ENCODE data around the gene FNBP1L. TPM values are rescaled to one million over a fixed set of nuclear protein-coding genes. Genes with fewer than 3 reads are reported as not detected.

The FNBP1L gene
- polyA plus RNA-seq, 3 donors = 101 to 122 (median 118) TPM

DNA sequence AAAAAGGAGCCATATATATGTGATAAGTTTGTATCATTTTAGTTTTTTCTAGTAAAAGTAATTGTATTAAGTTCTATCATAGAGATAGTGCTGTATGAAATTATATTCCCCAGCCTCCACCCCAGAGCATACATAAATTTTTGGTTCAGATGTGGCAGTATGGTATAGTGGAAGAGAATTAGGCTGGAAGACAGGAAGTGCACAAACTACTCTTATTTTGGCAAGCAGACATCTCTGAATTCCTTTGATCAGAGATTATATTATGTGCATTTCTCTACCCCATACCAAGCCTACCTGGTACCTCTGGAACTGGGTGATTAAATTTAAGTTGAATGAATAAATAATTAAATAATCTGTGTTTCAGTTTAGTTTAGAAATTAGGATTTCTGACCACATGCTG, 55.9 kb downstream of the FNBP1L start:
- DNase-seq (ENCODE audit: extremely low read depth in 1 of 11, low read depth in 9 of 11, low spot score in 4 of 11) = no peak

GRCh38 chr1:93504247-93505033, 56.5 kb downstream of the FNBP1L start:
- no peak for DNase-seq (ENCODE audit: extremely low read depth in 1 of 11, low read depth in 9 of 11, low spot score in 4 of 11)

GRCh38 chr1:93506126-93506525, 58.2 kb downstream of the FNBP1L start:
- DNase-seq (ENCODE audit: extremely low read depth in 1 of 11, low read depth in 9 of 11, low spot score in 4 of 11) = no peak

DNA sequence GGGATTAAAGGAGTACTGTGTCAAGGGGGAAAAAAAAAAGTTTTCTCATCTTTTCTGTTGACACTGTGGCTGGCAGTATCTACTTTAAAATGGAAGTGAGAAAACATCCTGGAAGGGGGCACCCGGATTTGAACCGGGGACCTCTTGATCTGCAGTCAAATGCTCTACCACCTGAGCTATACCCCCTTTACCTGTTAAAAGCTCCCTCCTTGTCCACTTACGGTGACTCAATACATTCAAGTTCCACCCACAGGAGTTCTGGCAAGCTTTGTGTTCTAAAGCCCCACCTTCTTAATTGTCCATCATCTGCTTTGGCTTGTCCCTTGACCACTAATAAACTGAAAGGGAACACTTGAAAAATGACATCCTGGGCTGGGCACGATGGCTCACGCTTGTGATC, 68.2 kb downstream of the FNBP1L start:
- DNase-seq (ENCODE audit: extremely low read depth in 1 of 11, low read depth in 9 of 11, low spot score in 4 of 11) = no peak

DNA sequence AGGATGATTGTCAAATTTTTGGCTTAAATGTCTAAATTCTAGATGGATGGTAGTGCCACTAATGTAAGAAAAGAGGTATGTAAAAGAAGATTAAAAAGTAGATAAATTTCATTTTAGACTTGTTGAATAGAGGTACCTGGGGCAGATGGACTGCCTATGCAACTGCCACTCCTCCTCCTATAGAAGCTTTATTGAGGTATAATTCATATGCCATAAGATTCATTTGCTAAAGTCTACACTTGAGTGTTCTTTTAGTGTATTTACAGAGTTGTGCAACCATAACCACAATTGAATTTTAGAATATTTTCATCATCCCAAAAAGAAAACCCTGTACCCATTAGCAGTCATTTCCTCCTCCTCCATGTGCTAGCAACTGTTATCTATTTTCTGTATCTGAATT, 70.6 kb downstream of the FNBP1L start:
- DNase-seq (ENCODE audit: extremely low read depth in 1 of 11, low read depth in 9 of 11, low spot score in 4 of 11) = no peak

DNA sequence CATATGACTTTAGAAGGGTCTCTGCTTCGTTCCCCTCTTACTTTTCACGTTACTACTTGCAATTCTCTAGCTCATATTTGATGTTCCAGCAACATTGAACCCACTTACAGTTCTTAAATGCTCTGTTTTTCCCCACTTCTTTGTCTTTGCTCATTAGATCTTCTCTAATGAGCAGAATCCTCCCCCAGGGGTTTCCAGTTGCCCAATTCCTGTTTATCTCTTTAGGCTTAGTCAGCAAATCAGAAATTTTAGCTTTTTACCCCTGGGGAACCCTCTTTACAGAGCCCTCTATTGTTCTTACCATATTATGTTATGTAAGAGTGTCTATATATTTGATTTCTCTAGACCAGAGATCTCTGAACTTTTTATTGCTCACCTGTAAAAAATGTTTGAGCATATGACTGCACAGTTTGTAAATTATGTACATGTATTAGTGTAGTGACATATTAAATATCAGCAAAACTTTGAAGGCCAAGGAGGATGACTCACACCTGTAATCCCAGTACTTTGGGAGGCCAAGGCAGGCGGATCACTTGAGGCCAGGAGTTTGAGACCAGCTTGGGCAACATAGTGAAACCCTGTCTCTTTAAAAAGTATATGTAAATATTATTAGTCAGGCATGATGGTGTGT, 71.4 kb downstream of the FNBP1L start:
- no peak for DNase-seq (ENCODE audit: extremely low read depth in 1 of 11, low read depth in 9 of 11, low spot score in 4 of 11)

DNA sequence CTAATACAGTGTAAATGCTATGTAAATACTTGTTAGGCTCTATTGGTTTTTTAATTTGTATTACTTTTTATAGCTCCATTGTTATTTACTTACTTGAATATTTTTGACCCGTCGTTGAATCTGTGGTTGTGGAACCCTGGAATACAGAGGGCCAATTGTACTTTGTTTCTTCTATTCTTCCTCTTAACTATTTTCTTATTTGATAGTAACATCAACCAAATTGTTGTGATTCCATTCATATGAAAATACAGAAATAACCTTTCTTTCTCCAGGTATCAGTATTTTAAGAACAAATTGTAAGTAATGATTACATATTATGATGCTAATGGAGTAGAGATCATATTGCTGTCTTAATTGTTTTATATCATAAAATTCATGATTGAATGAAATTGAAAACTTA, 73.7 kb downstream of the FNBP1L start:
- no peak for DNase-seq (ENCODE audit: extremely low read depth in 1 of 11, low read depth in 9 of 11, low spot score in 4 of 11)

GRCh38 chr1:93522721-93523120, 74.8 kb downstream of the FNBP1L start:
- no peak for DNase-seq (ENCODE audit: extremely low read depth in 1 of 11, low read depth in 9 of 11, low spot score in 4 of 11)

DNA sequence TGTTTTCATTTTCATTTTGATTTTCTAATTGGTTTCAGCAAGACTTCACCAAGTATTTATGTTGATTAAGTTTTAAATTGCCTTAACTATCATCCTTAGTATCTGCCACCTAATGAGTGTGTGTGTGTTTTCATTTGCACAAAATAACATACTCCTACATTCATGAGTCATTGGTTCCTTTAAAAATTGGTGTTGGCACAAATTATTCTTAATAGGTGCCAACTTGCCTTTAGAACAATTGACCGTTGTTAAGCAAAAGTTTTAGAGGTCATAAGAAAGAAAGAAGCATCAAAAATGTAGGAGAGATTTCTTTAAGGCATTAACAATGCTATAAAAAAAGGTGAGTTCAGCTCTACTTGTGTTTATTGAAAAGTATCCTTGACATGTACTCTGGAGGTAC, 77.5 kb downstream of the FNBP1L start:
- no peak for DNase-seq (ENCODE audit: extremely low read depth in 1 of 11, low read depth in 9 of 11, low spot score in 4 of 11)

GRCh38 chr1:93526431-93526830, 78.5 kb downstream of the FNBP1L start:
- no peak for DNase-seq (ENCODE audit: extremely low read depth in 1 of 11, low read depth in 9 of 11, low spot score in 4 of 11)

DNA sequence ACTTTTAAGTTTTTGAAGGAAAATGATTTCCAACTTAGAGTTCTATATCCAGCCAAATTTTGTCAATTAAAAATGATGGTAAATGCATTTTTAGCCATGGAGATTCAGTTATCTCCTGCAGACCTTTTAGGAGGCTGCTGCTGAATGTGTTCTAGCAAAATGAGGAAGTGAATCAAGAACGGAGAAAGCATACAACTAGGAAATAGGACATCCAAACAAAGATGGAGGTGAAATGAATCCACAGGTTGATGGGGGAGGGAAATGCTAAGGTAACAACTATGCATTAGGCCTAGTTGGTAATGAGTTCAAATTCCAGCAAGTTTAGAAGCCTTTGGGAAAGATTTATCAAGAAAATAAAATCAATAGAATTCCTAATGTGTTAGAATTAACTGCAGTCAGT, 80.5 kb downstream of the FNBP1L start:
- no peak for DNase-seq (ENCODE audit: extremely low read depth in 1 of 11, low read depth in 9 of 11, low spot score in 4 of 11)

- no peak for DNase-seq (ENCODE audit: extremely low read depth in 1 of 11, low read depth in 9 of 11, low spot score in 4 of 11)
Measured at GRCh38 chr1:93531193-93531592, 83.3 kb downstream of the FNBP1L start.

DNA sequence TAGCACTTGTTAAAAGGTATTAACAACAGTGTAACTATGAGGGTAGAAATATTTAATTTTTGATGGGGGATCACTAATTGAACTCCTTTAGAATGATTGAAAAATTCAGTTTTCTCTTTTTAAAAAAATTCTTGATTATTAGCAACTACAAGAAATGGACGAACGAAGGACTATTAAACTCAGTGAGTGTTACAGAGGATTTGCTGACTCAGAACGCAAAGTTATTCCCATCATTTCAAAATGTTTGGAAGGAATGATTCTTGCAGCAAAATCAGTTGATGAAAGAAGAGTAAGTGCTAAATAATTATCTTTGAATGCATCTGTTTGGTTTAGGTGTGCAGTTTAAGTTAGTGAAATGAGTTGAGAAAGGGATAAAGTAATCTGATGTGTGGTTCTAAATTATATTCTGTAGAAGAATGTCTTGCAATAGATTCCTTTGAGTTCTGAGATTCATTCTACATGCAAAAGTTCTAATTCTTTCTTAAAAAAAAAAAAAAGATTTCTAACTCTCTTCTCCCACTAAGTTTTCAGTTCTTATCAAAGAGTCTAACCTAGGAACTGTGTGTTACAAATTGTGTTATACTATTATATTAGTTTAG, 85.0 kb downstream of the FNBP1L start:
- no peak for DNase-seq (ENCODE audit: extremely low read depth in 1 of 11, low read depth in 9 of 11, low spot score in 4 of 11)

DNA sequence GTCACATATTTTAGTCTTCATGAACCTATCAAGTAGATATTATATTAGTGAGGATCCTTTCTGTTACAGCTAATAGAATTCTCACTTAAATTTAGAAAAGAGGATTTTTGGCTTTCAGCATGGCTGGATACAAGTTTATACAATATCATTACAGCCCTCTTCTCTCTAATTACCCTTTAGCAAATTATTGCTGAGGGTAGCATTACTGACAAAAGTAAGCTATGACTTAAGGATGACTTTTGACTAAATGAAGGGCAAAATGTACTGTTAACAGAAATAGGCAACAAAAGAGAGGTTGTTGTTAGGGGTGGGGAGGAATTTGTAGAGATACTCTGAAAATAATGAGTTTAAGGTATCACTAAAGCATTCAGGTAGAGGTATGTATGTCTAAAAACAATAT, 85.8 kb downstream of the FNBP1L start:
- DNase-seq (ENCODE audit: extremely low read depth in 1 of 11, low read depth in 9 of 11, low spot score in 4 of 11) = no peak

- no peak for DNase-seq (ENCODE audit: extremely low read depth in 1 of 11, low read depth in 9 of 11, low spot score in 4 of 11)
Measured at GRCh38 chr1:93537396-93537795, 89.5 kb downstream of the FNBP1L start.

- DNase-seq (ENCODE audit: extremely low read depth in 1 of 11, low read depth in 9 of 11, low spot score in 4 of 11) = no peak
Measured at GRCh38 chr1:93537924-93538323, 90.0 kb downstream of the FNBP1L start.

DNA sequence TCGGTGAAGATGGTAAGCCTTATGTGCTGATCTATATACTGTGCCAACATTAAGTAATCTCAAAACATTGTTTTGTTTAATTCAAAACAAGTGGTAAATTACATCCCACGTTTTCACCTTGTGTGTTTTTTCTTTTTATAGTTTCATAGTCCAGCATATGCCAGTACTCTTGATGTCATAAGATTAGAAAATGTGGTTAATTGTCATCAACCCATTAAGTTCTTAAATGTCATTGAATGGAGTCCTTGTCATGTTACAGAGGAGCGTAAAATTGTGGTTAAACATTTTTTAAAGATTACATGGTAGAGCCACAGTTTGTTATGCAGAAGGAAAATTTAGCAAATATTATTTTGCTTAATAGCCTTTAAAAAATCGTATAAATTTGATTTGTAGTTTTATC, 93.1 kb downstream of the FNBP1L start:
- DNase-seq (ENCODE audit: extremely low read depth in 1 of 11, low read depth in 9 of 11, low spot score in 4 of 11) = no peak

GRCh38 chr1:93542398-93542797, 94.5 kb downstream of the FNBP1L start:
- no peak for DNase-seq (ENCODE audit: extremely low read depth in 1 of 11, low read depth in 9 of 11, low spot score in 4 of 11)

GRCh38 chr1:93546162-93546863, 98.4 kb downstream of the FNBP1L start:
- no peak for DNase-seq (ENCODE audit: extremely low read depth in 1 of 11, low read depth in 9 of 11, low spot score in 4 of 11)

- DNase-seq (ENCODE audit: extremely low read depth in 1 of 11, low read depth in 9 of 11, low spot score in 4 of 11) = no peak
Measured at GRCh38 chr1:93549131-93549530, 101.2 kb downstream of the FNBP1L start.
